Progenitor cell of endocrine pancreas (in vitro differentiated cells): ENCODE data around the gene ZNF24. TPM values are rescaled to one million over a fixed set of nuclear protein-coding genes. Genes with fewer than 3 reads are reported as not detected.
A peak's percentile ranks its signal among the peaks of the same experiment; 100 is the strongest.

Source experiments
- DNase-seq: peaks from one replicate; pipeline ENCODE4 v3.0.0; 2021; ENCODE audit warnings: low spot score; ENCODE audit not compliant: unreplicated experiment
- H3K27ac Mint-ChIP-seq: 2 replicates; pipeline ENCODE4 v1.8.0; 2021; ENCODE audit warnings: mild to moderate bottlenecking, moderate library complexity, mixed read lengths
- H3K27me3 Mint-ChIP-seq: 2 replicates; pipeline ENCODE4 v1.8.0; 2021; ENCODE audit warnings: mixed read lengths
- H3K36me3 Mint-ChIP-seq: 2 replicates; pipeline ENCODE4 v1.8.0; 2022; ENCODE audit warnings: mixed read lengths; ENCODE audit not compliant: insufficient read depth
- H3K4me1 Mint-ChIP-seq: 2 replicates; pipeline ENCODE4 v1.8.0; 2021; ENCODE audit warnings: low read depth, mixed read lengths
- H3K4me3 Mint-ChIP-seq: 2 replicates; pipeline ENCODE4 v1.8.0; 2021; ENCODE audit warnings: low read depth, mild to moderate bottlenecking, moderate library complexity, mixed read lengths
- H3K9me3 Mint-ChIP-seq: 2 replicates; pipeline ENCODE4 v1.8.0; 2021; ENCODE audit warnings: low read depth, mixed read lengths
- CTCF ChIP-seq: fragments of 200-600 bp; sonication (generic); IDR thresholded peaks from one replicate; pipeline ENCODE4 v1.5.0; 2021; ENCODE audit warnings: antibody characterized with exemption, mild to moderate bottlenecking; ENCODE audit not compliant: unreplicated experiment
- total RNA-seq: library from RNA; stranded (reverse); gene quantifications from 2 replicates; pipeline ENCODE4 v1.2.1, GENCODE V29; 2021

Gene ZNF24
- total RNA-seq, 1 donor from 2014 or later, result 76.1 TPM

GRCh38 chr18:35352778-35353177, 8.6 kb upstream of the ZNF24 start:
- no peak for DNase-seq
- Mint-ChIP-seq H3K27me3 (no peaks in the 10 kb centered on the region), H3K9me3 (peaks cover 14% of the 10 kb centered on the region), H3K4me3 (no peak overlapping the region), H3K4me1 (peaks cover 4% of the 10 kb centered on the region), H3K27ac (no peak overlapping the region), H3K36me3 (peaks cover 3% of the 10 kb centered on the region)
- no peak for TF ChIP-seq CTCF

- Mint-ChIP-seq H3K36me3 (peaks cover 3% of the 10 kb centered on the region), H3K9me3 (peaks cover 14% of the 10 kb centered on the region), H3K27ac (no peak overlapping the region), H3K27me3 (no peaks in the 10 kb centered on the region), H3K4me3 (no peak overlapping the region), H3K4me1 (peaks cover 4% of the 10 kb centered on the region)
- TF ChIP-seq CTCF, result no peak
- no peak for DNase-seq
These were observed 8.1 kb upstream of the ZNF24 start for GRCh38 chr18:35352283-35352682.

GRCh38 chr18:35348001-35348400, 3.8 kb upstream of the ZNF24 start:
- Mint-ChIP-seq H3K4me1 (peaks cover 19% of the 10 kb centered on the region), H3K27ac (no peak overlapping the region)

GRCh38 chr18:35345950-35346349, 1.7 kb upstream of the ZNF24 start:
- Mint-ChIP-seq H3K4me3 (peak overlapping the region; percentile 99), H3K27ac (peak overlapping the region; percentile 98), H3K27me3 (no peaks in the 10 kb centered on the region), H3K36me3 (no peaks in the 10 kb centered on the region), H3K9me3 (no peaks in the 10 kb centered on the region), H3K4me1 (peaks cover 28% of the 10 kb centered on the region)
- no peak for TF ChIP-seq CTCF
- DNase-seq, result no peak

More at GRCh38 chr18:35348001-35348400, 3.8 kb upstream of the ZNF24 start:
- TF ChIP-seq CTCF, result no peak
- Mint-ChIP-seq H3K36me3 (peaks cover 3% of the 10 kb centered on the region), H3K4me3 (no peak overlapping the region), H3K9me3 (peaks cover 12% of the 10 kb centered on the region), H3K27me3 (no peaks in the 10 kb centered on the region)
- no peak for DNase-seq

GRCh38 chr18:35345460-35345921, 1.3 kb upstream of the ZNF24 start:
- Mint-ChIP-seq H3K4me3 (peak overlapping the region; percentile 99), H3K27ac (peak overlapping the region; percentile 98), H3K36me3 (peaks cover under 1% of the 10 kb centered on the region), H3K27me3 (no peaks in the 10 kb centered on the region), H3K9me3 (no peaks in the 10 kb centered on the region), H3K4me1 (peaks cover 28% of the 10 kb centered on the region)
- no peak for TF ChIP-seq CTCF
- no peak for DNase-seq
